Progenitor cell of endocrine pancreas (in vitro differentiated cells): ENCODE results near the gene MPRIP. TPM values are rescaled to one million over a fixed set of nuclear protein-coding genes. Genes with fewer than 3 reads are reported as not detected.

Experiments used
- DNase-seq: peaks from one replicate; pipeline ENCODE4 v3.0.0; 2021; ENCODE audit warnings: low spot score; ENCODE audit not compliant: unreplicated experiment
- H3K27ac Mint-ChIP-seq: 2 replicates; pipeline ENCODE4 v1.8.0; 2021; ENCODE audit warnings: mild to moderate bottlenecking, moderate library complexity, mixed read lengths
- H3K27me3 Mint-ChIP-seq: 2 replicates; pipeline ENCODE4 v1.8.0; 2021; ENCODE audit warnings: mixed read lengths
- H3K36me3 Mint-ChIP-seq: 2 replicates; pipeline ENCODE4 v1.8.0; 2022; ENCODE audit warnings: mixed read lengths; ENCODE audit not compliant: insufficient read depth
- H3K4me1 Mint-ChIP-seq: 2 replicates; pipeline ENCODE4 v1.8.0; 2021; ENCODE audit warnings: low read depth, mixed read lengths
- H3K4me3 Mint-ChIP-seq: 2 replicates; pipeline ENCODE4 v1.8.0; 2021; ENCODE audit warnings: low read depth, mild to moderate bottlenecking, moderate library complexity, mixed read lengths
- H3K9me3 Mint-ChIP-seq: 2 replicates; pipeline ENCODE4 v1.8.0; 2021; ENCODE audit warnings: low read depth, mixed read lengths
- CTCF ChIP-seq: fragments of 200-600 bp; sonication (generic); IDR thresholded peaks from one replicate; pipeline ENCODE4 v1.5.0; 2021; ENCODE audit warnings: antibody characterized with exemption, mild to moderate bottlenecking; ENCODE audit not compliant: unreplicated experiment
- total RNA-seq: library from RNA; stranded (reverse); gene quantifications from 2 replicates; pipeline ENCODE4 v1.2.1, GENCODE V29; 2021

The MPRIP gene
- total RNA-seq, 1 donor from 2014 or later: 195 TPM

GRCh38 chr17:17223736-17224135, 181.5 kb downstream of the MPRIP start:
- H3K36me3 Mint-ChIP-seq: peaks cover 34% of the 10 kb centered on the region
- no peaks in the 10 kb centered on the region for H3K27me3 Mint-ChIP-seq
- DNase-seq: no peak
- no peaks in the 10 kb centered on the region for H3K4me1 Mint-ChIP-seq
- no peaks in the 10 kb centered on the region for H3K9me3 Mint-ChIP-seq
- no peak overlapping the region for H3K27ac Mint-ChIP-seq
- H3K4me3 Mint-ChIP-seq: no peak overlapping the region
- no peak for TF ChIP-seq CTCF

GRCh38 chr17:17224137-17224536, 181.9 kb downstream of the MPRIP start:
- no peak for TF ChIP-seq CTCF

GRCh38 chr17:17225901-17226300, 183.6 kb downstream of the MPRIP start:
- H3K27ac Mint-ChIP-seq: no peak overlapping the region
- H3K36me3 Mint-ChIP-seq: peaks cover 37% of the 10 kb centered on the region

More at GRCh38 chr17:17224137-17224536, 181.9 kb downstream of the MPRIP start:
- H3K36me3 Mint-ChIP-seq: peaks cover 36% of the 10 kb centered on the region
- H3K27me3 Mint-ChIP-seq: no peaks in the 10 kb centered on the region
- no peak overlapping the region for H3K4me3 Mint-ChIP-seq
- no peak overlapping the region for H3K27ac Mint-ChIP-seq
- no peaks in the 10 kb centered on the region for H3K9me3 Mint-ChIP-seq
- H3K4me1 Mint-ChIP-seq: no peaks in the 10 kb centered on the region
- DNase-seq: no peak

DNA sequence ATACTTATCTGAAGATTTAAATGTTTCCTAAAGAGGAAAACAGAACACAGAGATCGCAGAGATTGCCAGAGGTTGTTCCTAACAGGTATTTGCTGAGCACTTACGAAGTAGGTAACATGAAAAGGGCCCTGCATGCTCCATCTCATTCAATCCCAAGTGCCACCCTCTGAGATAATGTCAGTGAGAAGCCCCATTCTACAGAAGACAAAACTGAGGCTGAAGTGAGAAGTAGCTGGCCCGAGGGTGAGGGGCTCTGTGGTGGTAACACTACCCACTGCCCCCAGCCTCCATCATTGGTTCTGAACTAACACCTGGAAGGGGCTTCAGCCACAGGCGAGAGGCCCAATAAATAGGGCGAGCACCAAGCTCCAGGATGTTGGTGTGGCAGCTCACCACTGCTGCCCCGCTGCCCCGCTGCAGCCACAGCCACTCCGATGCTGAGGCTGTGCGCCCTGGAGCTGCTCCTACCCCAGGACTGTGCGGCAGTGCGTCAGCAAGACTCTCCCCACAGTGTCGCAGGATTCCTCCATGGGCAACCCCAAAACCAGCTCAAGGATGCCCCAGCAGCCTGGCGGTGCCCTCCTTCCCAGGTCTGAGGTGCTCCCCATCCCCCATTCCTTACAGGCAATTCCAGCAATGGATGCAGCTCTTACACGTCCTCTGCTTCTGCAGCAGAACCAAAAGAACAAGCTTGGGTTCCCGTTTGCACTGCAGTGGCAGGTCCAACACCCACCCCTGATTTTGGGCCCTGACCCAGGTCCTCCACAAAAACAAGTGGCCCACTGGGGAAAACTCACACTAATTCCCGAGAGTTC, 184.4 kb downstream of the MPRIP start:
- no peak for DNase-seq
- peaks cover 32% of the 10 kb centered on the region for H3K36me3 Mint-ChIP-seq
- H3K27me3 Mint-ChIP-seq: no peaks in the 10 kb centered on the region
- no peaks in the 10 kb centered on the region for H3K4me1 Mint-ChIP-seq
- H3K27ac Mint-ChIP-seq: no peak overlapping the region
- no peak overlapping the region for H3K4me3 Mint-ChIP-seq
- no peak for TF ChIP-seq CTCF
- H3K9me3 Mint-ChIP-seq: no peaks in the 10 kb centered on the region

More at GRCh38 chr17:17225901-17226300, 183.6 kb downstream of the MPRIP start:
- Mint-ChIP-seq H3K27me3 (no peaks in the 10 kb centered on the region), H3K4me3 (no peak overlapping the region), H3K9me3 (no peaks in the 10 kb centered on the region), H3K4me1 (no peaks in the 10 kb centered on the region)
- no peak for TF ChIP-seq CTCF
- no peak for DNase-seq

GRCh38 chr17:17227608-17228520, 185.6 kb downstream of the MPRIP start:
- peaks cover 28% of the 10 kb centered on the region for H3K36me3 Mint-ChIP-seq
- H3K4me1 Mint-ChIP-seq: no peaks in the 10 kb centered on the region
- no peaks in the 10 kb centered on the region for H3K9me3 Mint-ChIP-seq
- H3K27ac Mint-ChIP-seq: no peak overlapping the region
- no peaks in the 10 kb centered on the region for H3K27me3 Mint-ChIP-seq
- no peak for DNase-seq
- TF ChIP-seq CTCF: no peak
- no peak overlapping the region for H3K4me3 Mint-ChIP-seq
